IMR-90 (cell line): ENCODE measurements around the gene MUC6. TPM values are rescaled to one million over a fixed set of nuclear protein-coding genes. Genes with fewer than 3 reads are reported as not detected.

Source experiments
- ATAC-seq: fragments of 200-7000 bp; cut with Tn5 transposase; 2 replicates; pipeline ENCODE4 v1.9.1; 2020; ENCODE audit warnings: low read depth, mild to moderate bottlenecking, moderate library complexity
- BruUV-seq: library from RNA; stranded (reverse); fragments of 400-500 nt; replicated peaks from 2 replicates; lab custom pipeline; 2021; lab: Mats Ljungman, UMichigan
- CTCF ChIA-PET: fragments of 300-600 bp; formaldehyde crosslinking; extraction: SDS; loops from one replicate; lab custom pipeline; 2021; ENCODE audit warnings: antibody characterized with exemption; lab: Yijun Ruan, JAX
- POLR2A ChIA-PET: fragments of 300-600 bp; sonication (Branson Sonifier 250); formaldehyde crosslinking; loops from one replicate; lab custom pipeline; 2022; ENCODE audit warnings: antibody characterized with exemption; ENCODE audit not compliant: unreplicated experiment; lab: Charles Lee
- DNase-seq: peaks from one replicate; pipeline ENCODE4 v3.0.0; 2013
- H2AFZ ChIP-seq: replicated peaks from 2 replicates; pipeline ENCODE3; 2013; ENCODE audit warnings: low read length, mild to moderate bottlenecking; ENCODE audit not compliant: poor library complexity
- H2AK5ac ChIP-seq: 2 replicates; pipeline ENCODE4 v1.6.1; 2013; ENCODE audit warnings: low read depth, low read length, inconsistent platforms
- H2AK9ac ChIP-seq: replicated peaks from 2 replicates; pipeline ENCODE3; 2013; ENCODE audit warnings: mild to moderate bottlenecking, low read depth, low read length, moderate library complexity; ENCODE audit not compliant: poor library complexity
- H2BK120ac ChIP-seq: 2 replicates; pipeline ENCODE4 v1.6.1; 2013; ENCODE audit warnings: low read depth, low read length, inconsistent platforms
- H2BK15ac ChIP-seq: 3 replicates; pipeline ENCODE4 v1.6.1; 2013; ENCODE audit warnings: low read depth, low read length, inconsistent platforms
- H2BK20ac ChIP-seq: 2 replicates; pipeline ENCODE4 v1.6.1; 2013; ENCODE audit warnings: low read depth, mild to moderate bottlenecking, inconsistent platforms, low read length, moderate library complexity
- H2BK5ac ChIP-seq: 2 replicates; pipeline ENCODE4 v1.6.1; 2013; ENCODE audit warnings: mild to moderate bottlenecking, low read depth, low read length, inconsistent platforms; ENCODE audit not compliant: poor library complexity, severe bottlenecking
- H3K14ac ChIP-seq: replicated peaks from 2 replicates; pipeline ENCODE4 v1.6.1; 2013; ENCODE audit warnings: low read depth, low read length, inconsistent platforms
- H3K18ac ChIP-seq: 2 replicates; pipeline ENCODE4 v1.6.1; 2013; ENCODE audit warnings: low read depth, low read length, control low read depth
- H3K23ac ChIP-seq: 2 replicates; pipeline ENCODE4 v1.6.1; 2013; ENCODE audit warnings: low read depth, low read length, inconsistent platforms
- H3K27ac ChIP-seq: 2 replicates; pipeline ENCODE4 v1.5.1; 2013; ENCODE audit warnings: mild to moderate bottlenecking, control low read depth, low read length; ENCODE audit not compliant: insufficient read depth
- H3K27me3 ChIP-seq: 2 replicates; pipeline ENCODE4 v1.6.1; 2013; ENCODE audit warnings: low read length; ENCODE audit not compliant: control insufficient read depth, insufficient read depth
- H3K36me3 ChIP-seq: 2 replicates; pipeline ENCODE4 v1.6.1; 2013; ENCODE audit warnings: low read length, mixed read lengths; ENCODE audit not compliant: control insufficient read depth, insufficient read depth
- H3K4ac ChIP-seq: 2 replicates; pipeline ENCODE4 v1.6.1; 2013; ENCODE audit warnings: low read depth, low read length, inconsistent platforms
- H3K4me1 ChIP-seq: 2 replicates; pipeline ENCODE4 v1.6.1; 2013; ENCODE audit warnings: low read length, mixed read lengths; ENCODE audit not compliant: control insufficient read depth, insufficient read depth
- H3K4me2 ChIP-seq: 2 replicates; pipeline ENCODE4 v1.6.1; 2013; ENCODE audit warnings: low read depth, mild to moderate bottlenecking, control low read depth, low read length, moderate library complexity
- H3K4me3 ChIP-seq: 2 replicates; pipeline ENCODE4 v1.5.1; 2013; ENCODE audit warnings: low read depth, mild to moderate bottlenecking, control low read depth, low read length, moderate library complexity; ENCODE audit not compliant: insufficient read depth
- H3K56ac ChIP-seq: 2 replicates; pipeline ENCODE4 v1.6.1; 2013; ENCODE audit warnings: low read length, inconsistent platforms; ENCODE audit not compliant: insufficient read depth; ENCODE audit errors: extremely low read depth
- H3K79me1 ChIP-seq, 2 experiments: 2 replicates each; pipeline ENCODE4 v1.6.1; 2013; ENCODE audit warnings: low read length in 2 of 2, inconsistent platforms in 1 of 2, low read depth in 1 of 2
- H3K9ac ChIP-seq: 2 replicates; pipeline ENCODE4 v1.6.1; 2013; ENCODE audit warnings: low read depth, low read length, control low read depth
- H3K9me1 ChIP-seq: 2 replicates; pipeline ENCODE4 v1.6.1; 2013; ENCODE audit warnings: low read length, inconsistent platforms; ENCODE audit not compliant: insufficient read depth
- H3K9me3 ChIP-seq: 2 replicates; pipeline ENCODE4 v1.6.1; 2013; ENCODE audit warnings: low read length; ENCODE audit not compliant: control insufficient read depth, insufficient read depth
- H4K20me1 ChIP-seq: 2 replicates; pipeline ENCODE4 v1.6.1; 2013; ENCODE audit warnings: low read length, inconsistent platforms; ENCODE audit not compliant: insufficient read depth
- H4K5ac ChIP-seq: 2 replicates; pipeline ENCODE4 v1.6.1; 2013; ENCODE audit warnings: mild to moderate bottlenecking, low read depth, low read length, control low read depth
- H4K8ac ChIP-seq, 2 experiments: 2 replicates each; pipeline ENCODE4 v1.6.1; 2013; ENCODE audit warnings: low read depth in 2 of 2, low read length in 2 of 2, control low read depth in 1 of 2, inconsistent platforms in 1 of 2
- H4K91ac ChIP-seq: 2 replicates; pipeline ENCODE4 v1.6.1; 2013; ENCODE audit warnings: low read depth, low read length, inconsistent platforms; ENCODE audit not compliant: insufficient read depth
- BHLHE40 ChIP-seq: fragments of 150-350 bp; IDR thresholded peaks from 2 replicates; pipeline ENCODE4 v1.6.1; 2016; ENCODE audit warnings: mild to moderate bottlenecking, low read depth, low read length
- FOS ChIP-seq: fragments of 150-350 bp; IDR thresholded peaks from 2 replicates; pipeline ENCODE4 v1.6.1; 2016; ENCODE audit warnings: low read depth, low read length
- MAZ ChIP-seq: IDR thresholded peaks from 2 replicates; pipeline ENCODE4 v1.6.1; 2012; ENCODE audit warnings: low read depth, mild to moderate bottlenecking, low read length, improper control_type of control experiment, moderate library complexity, borderline replicate concordance
- NFE2L2 ChIP-seq: fragments of 150-350 bp; IDR thresholded peaks from 2 replicates; pipeline ENCODE4 v1.6.1; 2016; ENCODE audit warnings: low read depth, mild to moderate bottlenecking, low read length
- POLR2A ChIP-seq: IDR thresholded peaks from 2 replicates; pipeline ENCODE4 v1.6.1; 2012; ENCODE audit warnings: mild to moderate bottlenecking, low read depth, low read length
- SMC3 ChIP-seq: fragments of 150-350 bp; IDR thresholded peaks from 2 replicates; pipeline ENCODE4 v1.6.1; 2016; ENCODE audit warnings: low read depth, mild to moderate bottlenecking, antibody characterized with exemption, low read length, moderate library complexity
- USF2 ChIP-seq: fragments of 150-350 bp; IDR thresholded peaks from 2 replicates; pipeline ENCODE4 v1.6.1; 2017; ENCODE audit warnings: mild to moderate bottlenecking, antibody characterized with exemption, low read length, low read depth
- WGBS, 2 experiments: methylation state at CpG; one replicate each; pipeline versions ENCODE4 v1.1.5 to v1.1.7; 2013; ENCODE audit warnings: missing lambda C conversion rate in 2 of 2; ENCODE audit not compliant: insufficient read length in 1 of 2; ENCODE audit errors: extremely low coverage in 2 of 2; 5-methylcytosine and 5-hydroxymethylcytosine counted together
- dilution Hi-C: fragments of 300-500 bp; cut with HindIII; formaldehyde crosslinking; loops from one replicate; pipeline ENCODE4 v1.14.3; 2018; ENCODE audit warnings: low sequenced_read_pairs; ENCODE audit not compliant: unreplicated experiment
- in situ Hi-C: fragments of 300-500 bp; cut with MboI; formaldehyde crosslinking; loops from 3 replicates; pipeline ENCODE4 v1.14.3; 2019; ENCODE audit warnings: low sequenced_read_pairs, inconsistent platforms, mixed read lengths
- intact Hi-C: fragments of 100-400 bp; cut with micrococcal nuclease; formaldehyde crosslinking; loops from 2 replicates; pipeline ENCODE4 v1.10.0; 2022
- polyA plus RNA-seq, 3 experiments: library from polyadenylated mRNA; depleted of rRNA; stranded (reverse); fragments of >200 nt; gene quantifications; 2 replicates each; pipeline ENCODE4 v1.2.3, GENCODE V29; 2012; ENCODE audit warnings: low replicate concordance in 1 of 3
- total RNA-seq: library from RNA; depleted of rRNA; stranded (reverse); fragments of >200 nt; gene quantifications from 2 replicates; pipeline ENCODE4 v1.2.3, GENCODE V29; 2012

Gene MUC6
- total and polyA plus RNA-seq, 2 of the 4 experiments (the other 2 are of a cell fraction): not detected

GRCh38 chr11:1072116-1072820, 35.8 kb upstream of the MUC6 start:
- H3K56ac ChIP-seq: no peak overlapping the region
- H3K9me1 ChIP-seq: no peaks in the 10 kb centered on the region
- TF ChIP-seq MAZ: peak; percentile 78
- TF ChIP-seq FOS: 0 out of 2 replicates have a peak, but pooled peaks have one; percentile 18
- TF ChIP-seq BHLHE40: 0 out of 2 replicates have a peak, but pooled peaks have one; percentile 7
- TF ChIP-seq SMC3: no peak
- TF ChIP-seq POLR2A: no peak
- no peak for TF ChIP-seq NFE2L2
- TF ChIP-seq USF2: peak; percentile 14; the same call in 1 of the 2 replicates
- H2BK120ac ChIP-seq: no peak overlapping the region
- DNase-seq (peak; percentile 71), ATAC-seq (peak; percentile 8)
- H4K91ac ChIP-seq: no peak overlapping the region
- dilution Hi-C loops: no loop called here
- no peaks in the 10 kb centered on the region for H3K9me3 ChIP-seq
- BruUV-seq: no TSS peak
- no peak overlapping the region for H4K5ac ChIP-seq
- POLR2A ChIA-PET: no interaction called here
- H3K36me3 ChIP-seq: no peaks in the 10 kb centered on the region
- H4K8ac ChIP-seq: no peak overlapping the region
- no peak overlapping the region for H3K4ac ChIP-seq
- H3K9ac ChIP-seq: no peak overlapping the region
- H3K27me3 ChIP-seq: peaks cover 4% of the 10 kb centered on the region
- H2BK5ac ChIP-seq: no peak overlapping the region
- no peak overlapping the region for H3K18ac ChIP-seq
- no peak overlapping the region for H2AFZ ChIP-seq
- no peak overlapping the region for H2AK5ac ChIP-seq
- CTCF ChIA-PET: no interaction called here
- in situ Hi-C loops: no loop called here
- H3K79me1 ChIP-seq: no peaks in the 10 kb centered on the region
- no peak overlapping the region for H3K14ac ChIP-seq
- H2AK9ac ChIP-seq: no peak overlapping the region
- no peak overlapping the region for H3K23ac ChIP-seq
- H4K20me1 ChIP-seq: no peaks in the 10 kb centered on the region
- H3K4me3 ChIP-seq: no peak overlapping the region
- intact Hi-C loops: no loop called here
- no peak overlapping the region for H3K4me2 ChIP-seq
- H2BK15ac ChIP-seq: no peak overlapping the region
- WGBS, 2 experiments: 20% methylated on average over 1 of the region's 18 CpGs; no CpG with 5 or more reads in 1 of the 2 experiments
- H3K27ac ChIP-seq: no peak overlapping the region
- no peak overlapping the region for H2BK20ac ChIP-seq
- peaks cover 13% of the 10 kb centered on the region for H3K4me1 ChIP-seq
